ENCODE measurements around the gene DTX2.
"Not testable (repeated sequence)": the region's sequence is repeated elsewhere in the genome, so short reads cannot be mapped to it uniquely, and the experiment has no call there.

Gene DTX2

GRCh38 chr7:76458504-76458903 is 3.0 kb upstream of the DTX2 start:
- H3K9ac ChIP-seq (ENCODE audit: low read length); H3K27me3 ChIP-seq (ENCODE audit: control insufficient read depth, insufficient read depth, low read length); H3K27ac ChIP-seq (ENCODE audit: low read length); H3K36me3 ChIP-seq (ENCODE audit: control insufficient read depth, low read depth, low read length); H3K4me3 ChIP-seq (ENCODE audit: low read length); H3K9me3 ChIP-seq (ENCODE audit: control insufficient read depth, low read depth, low read length); H3K4me1 ChIP-seq (ENCODE audit: control insufficient read depth, low read depth, low read length): not testable (repeated sequence)

GRCh38 chr7:76460767-76461166 is 742 bp upstream of the DTX2 start:
- H3K36me3 ChIP-seq (ENCODE audit: control insufficient read depth, low read depth, low read length); H3K27me3 ChIP-seq (ENCODE audit: control insufficient read depth, insufficient read depth, low read length); H3K27ac ChIP-seq (ENCODE audit: low read length); H3K4me3 ChIP-seq (ENCODE audit: low read length); H3K9me3 ChIP-seq (ENCODE audit: control insufficient read depth, low read depth, low read length); H3K4me1 ChIP-seq (ENCODE audit: control insufficient read depth, low read depth, low read length); H3K9ac ChIP-seq (ENCODE audit: low read length): not testable (repeated sequence)

DNA sequence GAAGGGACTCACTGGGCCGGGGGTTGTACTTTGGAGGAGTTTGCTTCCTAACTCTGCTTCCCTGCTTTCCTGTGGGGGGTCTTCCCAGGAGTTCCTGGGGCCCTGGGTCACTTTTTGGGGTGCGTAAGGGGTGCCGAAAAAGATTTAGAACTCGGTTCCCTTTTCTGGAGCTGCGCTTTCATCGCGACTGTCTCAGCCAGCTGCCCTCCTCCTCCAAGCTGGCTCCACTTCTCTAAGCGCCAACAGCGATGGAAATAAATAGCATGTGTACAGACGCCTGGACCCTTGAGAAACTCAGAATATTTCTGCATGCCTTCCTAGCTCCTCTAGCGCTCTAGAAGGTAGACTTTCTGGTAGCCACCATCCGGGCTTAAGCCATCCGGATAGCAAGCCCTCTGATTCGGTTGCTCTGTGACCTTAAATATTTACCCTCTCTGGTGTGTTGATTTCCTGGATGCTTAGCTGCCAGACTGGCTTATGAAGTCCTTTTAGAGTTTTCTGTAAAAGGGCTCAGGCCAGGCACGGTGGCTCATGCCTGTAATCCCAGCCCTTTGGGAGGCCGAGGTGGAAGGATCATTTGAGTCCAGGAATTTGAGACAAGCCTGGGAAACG is 868 bp downstream of the DTX2 start:
- H3K36me3 ChIP-seq (ENCODE audit: control insufficient read depth, low read depth, low read length); H3K27ac ChIP-seq (ENCODE audit: low read length); H3K9ac ChIP-seq (ENCODE audit: low read length); H3K4me3 ChIP-seq (ENCODE audit: low read length); H3K27me3 ChIP-seq (ENCODE audit: control insufficient read depth, insufficient read depth, low read length); H3K4me1 ChIP-seq (ENCODE audit: control insufficient read depth, low read depth, low read length); H3K9me3 ChIP-seq (ENCODE audit: control insufficient read depth, low read depth, low read length): not testable (repeated sequence)

DNA sequence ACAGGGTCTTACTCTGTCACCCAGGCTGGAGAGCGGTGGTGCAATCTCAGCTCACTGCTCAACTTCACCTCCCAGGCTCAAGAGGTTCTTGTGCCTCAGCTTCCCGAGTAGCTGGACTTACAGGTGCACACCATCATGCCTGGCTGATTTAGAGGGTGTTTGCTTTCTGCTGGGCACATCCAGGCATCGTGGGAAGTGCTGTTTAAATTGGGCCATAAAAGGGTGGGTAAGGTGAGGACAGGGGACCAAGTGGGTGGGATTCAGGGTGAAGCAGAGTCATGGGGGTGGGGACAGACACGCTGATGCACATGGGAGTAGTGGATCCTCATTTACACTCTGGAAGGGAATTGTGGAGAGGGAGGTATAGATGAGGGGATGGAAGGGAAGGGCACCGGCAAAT is 3.5 kb downstream of the DTX2 start:
- not testable (repeated sequence) for H3K9me3 ChIP-seq (ENCODE audit: control insufficient read depth, low read depth, low read length); H3K4me3 ChIP-seq (ENCODE audit: low read length); H3K27me3 ChIP-seq (ENCODE audit: control insufficient read depth, insufficient read depth, low read length); H3K36me3 ChIP-seq (ENCODE audit: control insufficient read depth, low read depth, low read length); H3K9ac ChIP-seq (ENCODE audit: low read length); H3K4me1 ChIP-seq (ENCODE audit: control insufficient read depth, low read depth, low read length); H3K27ac ChIP-seq (ENCODE audit: low read length)

DNA sequence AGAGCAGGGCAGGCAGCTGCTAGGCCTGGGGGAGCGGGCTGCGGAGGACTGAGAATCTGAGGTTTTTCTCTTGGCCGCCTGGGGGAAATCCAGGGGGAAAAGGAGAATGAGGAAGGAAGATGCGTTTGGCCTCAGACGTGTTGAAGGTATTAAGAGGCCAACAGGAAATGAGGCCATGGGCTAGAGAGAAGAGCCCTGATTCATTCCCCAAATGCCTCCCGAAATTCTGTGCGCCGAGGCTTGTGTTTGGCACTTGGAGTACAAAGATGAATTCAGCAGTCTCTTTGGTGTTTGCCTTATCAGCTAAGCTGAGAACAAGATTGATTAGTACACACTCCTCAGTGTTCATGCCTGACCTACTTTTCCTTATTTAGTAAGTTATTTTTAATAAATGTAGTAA is 4.4 kb downstream of the DTX2 start:
- H3K27me3 ChIP-seq (ENCODE audit: control insufficient read depth, insufficient read depth, low read length); H3K9ac ChIP-seq (ENCODE audit: low read length); H3K9me3 ChIP-seq (ENCODE audit: control insufficient read depth, low read depth, low read length); H3K27ac ChIP-seq (ENCODE audit: low read length); H3K4me1 ChIP-seq (ENCODE audit: control insufficient read depth, low read depth, low read length); H3K36me3 ChIP-seq (ENCODE audit: control insufficient read depth, low read depth, low read length); H3K4me3 ChIP-seq (ENCODE audit: low read length): not testable (repeated sequence)

DNA sequence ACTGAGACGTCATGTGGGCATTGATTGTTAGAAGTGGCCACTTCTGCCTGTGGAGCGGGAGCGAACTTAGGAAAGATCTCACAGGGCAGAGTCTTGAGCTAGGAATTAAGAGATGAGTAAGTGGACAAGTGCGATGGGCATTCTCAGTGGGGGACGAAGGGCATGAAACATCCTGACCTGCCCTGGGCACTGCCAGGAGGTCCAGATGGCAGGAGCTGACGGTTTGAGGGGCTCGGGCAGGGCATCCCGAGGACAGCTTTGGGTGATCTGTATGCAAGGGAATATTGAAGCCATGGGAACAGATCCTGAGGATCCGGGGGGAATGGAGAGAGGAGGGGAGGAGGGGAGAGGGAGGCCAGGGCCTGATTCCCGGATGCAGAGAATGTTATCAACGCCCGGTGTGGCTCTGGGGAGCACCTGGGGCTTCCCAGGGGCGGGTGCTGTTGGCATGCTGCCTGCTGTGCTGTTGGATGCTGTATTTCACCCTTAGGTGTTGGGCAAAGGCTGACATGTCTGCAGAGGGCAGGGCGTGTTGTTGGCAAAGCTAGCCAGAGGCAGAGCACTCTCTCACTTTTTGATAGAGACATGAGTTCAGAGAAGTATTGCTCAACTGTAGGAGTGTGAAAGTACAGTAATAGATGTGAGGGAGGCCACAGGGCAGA is 6.4 kb downstream of the DTX2 start:
- H3K27me3 ChIP-seq (ENCODE audit: control insufficient read depth, insufficient read depth, low read length); H3K9ac ChIP-seq (ENCODE audit: low read length); H3K4me3 ChIP-seq (ENCODE audit: low read length); H3K4me1 ChIP-seq (ENCODE audit: control insufficient read depth, low read depth, low read length); H3K36me3 ChIP-seq (ENCODE audit: control insufficient read depth, low read depth, low read length); H3K9me3 ChIP-seq (ENCODE audit: control insufficient read depth, low read depth, low read length); H3K27ac ChIP-seq (ENCODE audit: low read length): not testable (repeated sequence)

- not testable (repeated sequence) for H3K9ac ChIP-seq (ENCODE audit: low read length); H3K27ac ChIP-seq (ENCODE audit: low read length); H3K36me3 ChIP-seq (ENCODE audit: control insufficient read depth, low read depth, low read length); H3K4me3 ChIP-seq (ENCODE audit: low read length); H3K9me3 ChIP-seq (ENCODE audit: control insufficient read depth, low read depth, low read length); H3K4me1 ChIP-seq (ENCODE audit: control insufficient read depth, low read depth, low read length); H3K27me3 ChIP-seq (ENCODE audit: control insufficient read depth, insufficient read depth, low read length)
These were observed 10.2 kb downstream of the DTX2 start for GRCh38 chr7:76471556-76472221.

DNA sequence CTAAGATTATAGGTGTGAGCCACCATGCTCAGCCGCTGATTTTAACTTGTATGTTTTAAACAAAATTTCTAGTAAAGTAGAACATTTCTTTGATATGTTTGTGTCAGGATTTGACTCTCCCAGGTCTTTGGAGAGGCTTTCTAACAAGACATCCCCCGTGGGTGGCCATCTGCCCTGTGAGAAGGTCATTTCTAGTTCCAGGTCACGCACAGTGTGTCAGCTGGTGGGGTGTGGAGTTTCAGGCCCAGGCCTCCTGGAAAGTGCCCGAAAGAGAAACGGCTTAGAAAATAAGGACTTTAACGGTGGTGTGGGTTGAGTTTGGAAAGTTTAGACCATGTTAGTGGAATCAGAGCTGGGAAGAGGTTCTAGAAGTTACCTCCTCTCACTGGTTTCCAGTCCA is 11.6 kb downstream of the DTX2 start:
- H3K27me3 ChIP-seq (ENCODE audit: control insufficient read depth, insufficient read depth, low read length); H3K27ac ChIP-seq (ENCODE audit: low read length); H3K9ac ChIP-seq (ENCODE audit: low read length); H3K9me3 ChIP-seq (ENCODE audit: control insufficient read depth, low read depth, low read length); H3K4me3 ChIP-seq (ENCODE audit: low read length); H3K36me3 ChIP-seq (ENCODE audit: control insufficient read depth, low read depth, low read length); H3K4me1 ChIP-seq (ENCODE audit: control insufficient read depth, low read depth, low read length): not testable (repeated sequence)

GRCh38 chr7:76476280-76476679 is 14.8 kb downstream of the DTX2 start:
- not testable (repeated sequence) for H3K4me3 ChIP-seq (ENCODE audit: low read length); H3K27me3 ChIP-seq (ENCODE audit: control insufficient read depth, insufficient read depth, low read length); H3K9ac ChIP-seq (ENCODE audit: low read length); H3K36me3 ChIP-seq (ENCODE audit: control insufficient read depth, low read depth, low read length); H3K9me3 ChIP-seq (ENCODE audit: control insufficient read depth, low read depth, low read length); H3K4me1 ChIP-seq (ENCODE audit: control insufficient read depth, low read depth, low read length); H3K27ac ChIP-seq (ENCODE audit: low read length)

DNA sequence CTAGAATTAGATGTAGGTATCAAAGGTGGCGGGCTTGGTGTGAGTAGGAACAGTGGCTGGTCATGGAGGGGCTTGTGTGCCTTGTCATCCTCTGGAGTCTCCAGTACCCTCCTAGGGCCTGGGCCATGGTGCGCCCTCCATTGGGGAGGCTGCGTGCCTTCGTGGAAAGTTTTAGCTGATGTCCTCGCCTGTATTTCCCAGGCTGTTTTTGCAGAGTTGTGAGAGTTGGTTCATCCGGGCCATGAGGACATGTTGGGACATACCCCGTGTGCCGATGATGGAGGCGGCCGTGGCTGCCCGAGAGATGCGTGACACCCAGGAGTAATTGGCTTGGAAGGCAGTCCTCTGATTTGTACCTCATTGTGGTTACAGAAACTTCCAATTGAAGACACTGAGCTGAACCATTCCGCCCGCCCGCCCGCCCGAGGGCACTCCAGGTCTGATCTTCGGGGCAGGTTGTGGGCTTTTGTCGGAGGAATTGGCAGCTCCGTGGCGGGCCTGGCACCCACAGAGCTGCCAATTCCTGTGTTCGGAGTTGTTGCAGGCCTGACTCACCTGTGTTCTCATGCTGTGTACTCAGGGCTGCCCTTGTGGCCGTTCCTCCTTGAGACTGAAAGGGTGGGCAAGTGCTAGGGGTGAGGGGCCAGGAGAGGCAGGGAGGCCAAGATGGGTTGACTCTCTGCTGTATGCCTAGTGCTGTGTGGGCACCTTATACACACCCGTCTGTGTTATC is 15.4 kb downstream of the DTX2 start:
- not testable (repeated sequence) for H3K27ac ChIP-seq (ENCODE audit: low read length); H3K4me3 ChIP-seq (ENCODE audit: low read length); H3K4me1 ChIP-seq (ENCODE audit: control insufficient read depth, low read depth, low read length); H3K9me3 ChIP-seq (ENCODE audit: control insufficient read depth, low read depth, low read length); H3K27me3 ChIP-seq (ENCODE audit: control insufficient read depth, insufficient read depth, low read length); H3K9ac ChIP-seq (ENCODE audit: low read length); H3K36me3 ChIP-seq (ENCODE audit: control insufficient read depth, low read depth, low read length)

- H3K9me3 ChIP-seq (ENCODE audit: control insufficient read depth, low read depth, low read length); H3K4me3 ChIP-seq (ENCODE audit: low read length); H3K27me3 ChIP-seq (ENCODE audit: control insufficient read depth, insufficient read depth, low read length); H3K36me3 ChIP-seq (ENCODE audit: control insufficient read depth, low read depth, low read length); H3K27ac ChIP-seq (ENCODE audit: low read length); H3K4me1 ChIP-seq (ENCODE audit: control insufficient read depth, low read depth, low read length); H3K9ac ChIP-seq (ENCODE audit: low read length): not testable (repeated sequence)
These were observed 18.1 kb downstream of the DTX2 start for GRCh38 chr7:76479628-76480027.

All from iPS-18a (cell line).